ENCODE results near the gene KRT39.

KRT39 gene

DNA sequence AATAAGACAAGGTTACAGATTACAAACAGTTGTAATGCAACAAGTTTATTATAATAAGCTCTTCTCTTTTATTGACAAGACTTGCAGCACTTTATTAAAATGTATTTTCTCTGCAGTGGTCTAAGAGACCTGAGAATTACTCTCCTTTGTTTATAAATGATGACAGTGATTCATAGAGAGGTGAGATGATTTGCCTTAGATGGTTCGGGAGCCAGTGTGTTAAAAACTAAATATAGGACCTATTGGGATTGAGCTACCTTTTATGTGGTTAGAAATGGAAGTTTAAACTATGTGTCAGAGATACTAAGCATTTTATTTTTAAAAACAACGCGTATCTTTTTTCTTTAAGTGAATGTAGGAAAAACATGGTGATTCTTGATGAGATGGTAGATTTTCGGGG is 30.1 kb upstream of the KRT39 start:
- Mint-ChIP-seq H3K36me3 (ENCODE audit: low read depth) (no peaks in the 10 kb centered on the region), H3K4me1 (ENCODE audit: low read depth) (no peaks in the 10 kb centered on the region), H3K27ac (no peak overlapping the region), H3K27me3 (ENCODE audit: low read depth) (peaks cover 41% of the 10 kb centered on the region), H3K9me3 (no peaks in the 10 kb centered on the region), H3K4me3 (no peak overlapping the region)

DNA sequence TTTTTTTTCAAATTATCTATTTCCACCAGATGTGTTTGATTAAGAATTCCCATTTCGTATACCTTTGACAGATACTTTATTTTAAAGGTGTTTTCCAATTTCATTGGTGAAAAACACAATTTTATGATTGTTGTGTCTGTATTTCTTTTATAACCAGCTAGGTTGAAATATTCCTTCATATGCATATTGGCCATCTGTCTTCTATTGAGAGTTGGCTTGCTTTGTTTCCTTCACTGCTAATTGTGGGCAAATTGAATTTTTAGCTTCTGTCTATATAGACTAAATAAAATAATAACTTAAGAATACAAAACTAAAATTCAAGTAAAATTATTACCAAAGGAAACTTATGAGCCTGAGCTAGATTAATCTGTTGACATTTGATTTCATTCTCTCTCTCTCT is 28.4 kb upstream of the KRT39 start:
- Mint-ChIP-seq H3K27me3 (ENCODE audit: low read depth) (peaks cover 48% of the 10 kb centered on the region), H3K9me3 (no peaks in the 10 kb centered on the region), H3K4me3 (no peak overlapping the region), H3K36me3 (ENCODE audit: low read depth) (no peaks in the 10 kb centered on the region), H3K4me1 (ENCODE audit: low read depth) (no peaks in the 10 kb centered on the region), H3K27ac (no peak overlapping the region)

DNA sequence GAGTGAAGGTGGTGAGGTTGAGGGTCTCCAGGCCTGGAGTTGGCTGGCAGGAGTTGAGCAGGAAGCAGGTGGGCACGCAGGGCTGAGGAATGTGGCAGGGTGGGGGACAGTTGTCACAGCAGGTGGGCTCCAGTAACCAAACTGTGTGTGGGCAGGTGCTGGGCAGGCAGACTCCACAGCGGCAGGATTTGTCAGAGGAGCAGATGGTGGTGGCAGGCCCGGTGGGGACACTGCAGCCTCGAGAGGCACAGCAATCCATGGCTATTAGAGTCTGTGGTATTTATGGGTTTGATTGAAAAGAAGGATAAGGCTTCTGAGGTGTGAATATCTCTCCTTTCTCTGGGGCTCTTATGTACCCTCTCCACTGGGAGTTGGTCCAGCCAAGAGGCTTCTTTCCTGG is 27.1 kb upstream of the KRT39 start, which contains the start of gene KRTAP3-3:
Gene KRTAP3-3, minus strand, starts transcription at position 326 of the 400 bp plus-strand sequence. Its CDS starts 67 bp downstream, at position 259.
- Mint-ChIP-seq H3K27me3 (ENCODE audit: low read depth) (peaks cover 48% of the 10 kb centered on the region), H3K4me3 (no peak within 1 kb of the TSS), H3K36me3 (ENCODE audit: low read depth) (no peaks in the 10 kb centered on the region), H3K27ac (no peak within 1 kb of the TSS), H3K9me3 (no peaks in the 10 kb centered on the region), H3K4me1 (ENCODE audit: low read depth) (no peaks in the 10 kb centered on the region)

DNA sequence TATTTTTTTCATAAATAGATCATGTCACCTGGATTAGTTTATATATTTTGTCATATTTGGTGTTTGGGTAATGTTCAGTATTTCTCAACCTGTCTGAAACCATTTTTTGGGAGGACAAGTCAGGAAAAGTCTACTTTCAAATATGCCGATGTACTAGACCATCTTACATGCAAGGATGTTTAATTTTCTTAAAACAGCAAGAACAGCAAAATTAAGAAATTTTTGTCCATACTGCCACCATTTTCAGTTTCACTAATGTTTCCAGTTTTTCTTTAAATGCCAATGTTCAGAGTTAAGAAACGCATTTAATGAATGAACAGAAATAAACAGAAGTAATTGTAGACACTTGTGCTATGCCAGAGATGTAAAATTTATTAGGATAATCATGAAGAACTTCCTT is 26.3 kb upstream of the KRT39 start:
- Mint-ChIP-seq H3K27me3 (ENCODE audit: low read depth) (peaks cover 41% of the 10 kb centered on the region), H3K4me1 (ENCODE audit: low read depth) (no peaks in the 10 kb centered on the region), H3K4me3 (no peak overlapping the region), H3K9me3 (no peaks in the 10 kb centered on the region), H3K36me3 (ENCODE audit: low read depth) (no peaks in the 10 kb centered on the region), H3K27ac (no peak overlapping the region)

DNA sequence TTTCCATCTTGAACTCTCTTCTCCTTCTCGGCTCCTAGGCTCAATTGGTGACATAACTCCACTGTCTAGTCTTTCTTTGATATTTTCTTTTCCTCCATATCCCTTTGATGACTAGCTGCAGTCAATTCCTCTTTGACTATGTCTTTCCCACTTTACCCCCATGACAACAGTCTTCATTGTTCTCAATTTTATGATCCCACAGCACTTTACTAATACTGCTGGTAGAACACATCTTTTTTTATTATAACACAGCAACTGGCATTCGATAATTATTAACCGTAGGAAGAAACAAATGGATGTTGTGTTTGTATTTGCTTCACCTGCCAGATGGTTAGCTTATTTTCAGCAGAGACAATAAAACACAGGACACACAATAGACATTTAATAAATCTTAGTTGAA is 25.9 kb upstream of the KRT39 start:
- H3K4me1 Mint-ChIP-seq (ENCODE audit: low read depth): no peaks in the 10 kb centered on the region
- no peak overlapping the region for H3K27ac Mint-ChIP-seq
- H3K9me3 Mint-ChIP-seq: no peaks in the 10 kb centered on the region
- H3K36me3 Mint-ChIP-seq (ENCODE audit: low read depth): no peaks in the 10 kb centered on the region
- H3K4me3 Mint-ChIP-seq: no peak overlapping the region
- H3K27me3 Mint-ChIP-seq (ENCODE audit: low read depth): peaks cover 39% of the 10 kb centered on the region

DNA sequence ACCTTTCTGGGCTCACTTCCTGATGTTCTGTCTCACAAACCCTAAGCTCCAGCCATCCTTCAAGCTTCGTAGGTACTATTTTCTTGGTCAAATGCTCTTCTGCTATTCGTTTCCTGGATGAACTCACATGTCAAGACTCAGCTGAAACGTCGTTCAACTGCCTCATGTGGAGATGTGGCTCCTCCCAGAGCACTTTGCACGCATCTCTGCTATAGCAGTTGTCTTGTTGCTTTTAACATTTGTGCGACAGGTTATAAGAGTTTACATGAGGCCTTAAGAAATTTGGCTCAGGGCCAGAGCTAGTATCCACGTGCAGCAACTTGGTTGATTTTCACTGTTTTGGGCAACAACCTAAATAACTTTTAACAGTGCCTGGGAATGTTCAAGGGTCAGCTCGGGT is 20.2 kb upstream of the KRT39 start:
- Mint-ChIP-seq H3K27ac (no peak overlapping the region), H3K9me3 (no peaks in the 10 kb centered on the region), H3K4me1 (ENCODE audit: low read depth) (no peaks in the 10 kb centered on the region), H3K27me3 (ENCODE audit: low read depth) (peaks cover 26% of the 10 kb centered on the region), H3K4me3 (no peak overlapping the region), H3K36me3 (ENCODE audit: low read depth) (no peaks in the 10 kb centered on the region)

DNA sequence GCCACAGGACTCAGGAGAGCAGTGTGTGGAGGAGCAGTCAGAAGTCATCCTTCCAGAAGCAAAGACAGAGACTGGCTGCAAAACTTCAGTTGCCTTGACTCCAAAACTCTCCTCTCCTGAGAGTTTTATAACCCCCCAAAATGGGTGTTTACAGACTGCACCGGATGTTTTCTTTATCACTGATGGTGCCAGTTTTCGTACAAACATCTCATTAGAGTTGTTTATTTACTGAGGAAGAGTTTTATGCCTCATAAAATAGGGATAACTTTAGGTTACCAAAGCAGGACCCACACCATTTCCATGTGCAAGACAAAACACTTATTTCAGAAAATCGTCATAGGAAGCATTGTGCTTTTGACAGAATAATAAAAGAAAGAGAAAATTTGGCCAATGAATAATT is 17.5 kb upstream of the KRT39 start, which contains the start of gene KRT40:
Gene KRT40, minus strand, starts transcription at position 101 of the 400 bp plus-strand sequence. Its CDS starts 53 bp downstream, at position 48.
- Mint-ChIP-seq H3K9me3 (no peaks in the 10 kb centered on the region), H3K27ac (no peak within 1 kb of the TSS), H3K4me1 (ENCODE audit: low read depth) (no peaks in the 10 kb centered on the region), H3K27me3 (ENCODE audit: low read depth) (peaks cover 18% of the 10 kb centered on the region), H3K36me3 (ENCODE audit: low read depth) (no peaks in the 10 kb centered on the region), H3K4me3 (no peak within 1 kb of the TSS)

DNA sequence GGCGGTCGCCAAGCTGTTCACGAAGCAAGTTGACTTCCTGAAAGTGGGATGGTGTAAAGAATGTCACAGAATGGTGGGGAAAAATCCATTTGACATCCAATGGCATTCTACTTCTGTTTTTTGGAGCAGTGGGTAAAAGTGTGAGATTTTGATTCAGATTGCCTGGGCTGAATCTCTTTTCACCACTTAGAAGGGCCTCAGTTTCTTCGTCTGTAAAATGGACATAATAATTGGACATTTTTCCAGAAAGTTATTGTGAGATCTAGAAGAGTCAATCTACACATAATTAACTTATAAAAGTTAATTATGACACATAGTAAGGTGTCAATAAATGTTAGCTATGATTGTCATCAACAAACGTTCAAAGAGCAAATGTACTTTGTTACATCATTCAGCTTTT is 14.4 kb upstream of the KRT39 start:
- peaks cover 10% of the 10 kb centered on the region for H3K27me3 Mint-ChIP-seq (ENCODE audit: low read depth)
- H3K9me3 Mint-ChIP-seq: no peaks in the 10 kb centered on the region
- H3K4me1 Mint-ChIP-seq (ENCODE audit: low read depth): no peaks in the 10 kb centered on the region
- H3K36me3 Mint-ChIP-seq (ENCODE audit: low read depth): no peaks in the 10 kb centered on the region
- H3K27ac Mint-ChIP-seq: no peak overlapping the region
- no peak overlapping the region for H3K4me3 Mint-ChIP-seq

DNA sequence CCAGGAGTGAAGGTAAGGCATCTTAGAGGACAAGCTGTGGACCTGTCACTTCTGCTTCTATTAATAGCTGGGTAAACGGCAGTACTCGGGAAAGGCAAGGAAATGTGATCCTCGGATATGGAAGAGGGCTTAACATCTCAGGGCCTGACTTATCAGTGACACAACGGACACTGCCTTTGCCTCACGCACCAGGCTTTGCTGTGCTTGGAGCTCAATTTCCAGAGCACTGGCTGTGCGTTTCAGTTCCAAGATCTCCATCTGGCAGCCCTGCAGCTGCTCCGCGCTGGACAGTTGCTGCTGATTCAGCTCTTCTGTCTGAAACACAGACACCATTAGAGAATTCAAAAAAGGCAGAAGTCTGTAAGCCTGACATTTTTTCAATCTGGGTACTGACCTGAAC is 13.8 kb upstream of the KRT39 start:
- Mint-ChIP-seq H3K4me1 (ENCODE audit: low read depth) (no peaks in the 10 kb centered on the region), H3K9me3 (no peaks in the 10 kb centered on the region), H3K27ac (no peak overlapping the region), H3K4me3 (no peak overlapping the region), H3K36me3 (ENCODE audit: low read depth) (no peaks in the 10 kb centered on the region), H3K27me3 (ENCODE audit: low read depth) (peaks cover 8% of the 10 kb centered on the region)

DNA sequence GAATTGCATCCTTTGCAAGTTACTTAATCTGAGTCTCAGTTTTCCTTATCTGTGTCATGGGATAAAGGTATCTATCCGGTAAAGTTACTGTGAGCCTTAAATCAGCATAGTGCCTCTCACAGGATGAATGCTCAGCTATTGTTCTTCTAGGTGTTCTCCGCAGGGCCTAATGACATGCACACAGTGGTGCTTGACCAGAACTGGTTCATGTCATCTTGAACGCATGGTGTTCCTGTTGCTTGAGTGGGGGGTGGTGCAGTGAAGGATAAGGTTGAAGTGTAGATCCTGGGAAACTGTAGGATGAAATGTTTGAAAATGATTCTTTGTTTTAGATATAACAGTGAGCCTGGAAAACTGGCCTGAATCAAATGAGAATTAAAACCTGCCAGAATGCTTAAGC is 13.4 kb upstream of the KRT39 start:
- Mint-ChIP-seq H3K9me3 (no peaks in the 10 kb centered on the region), H3K27me3 (ENCODE audit: low read depth) (peaks cover 12% of the 10 kb centered on the region), H3K4me1 (ENCODE audit: low read depth) (no peaks in the 10 kb centered on the region), H3K4me3 (no peak overlapping the region), H3K27ac (no peak overlapping the region), H3K36me3 (ENCODE audit: low read depth) (no peaks in the 10 kb centered on the region)

DNA sequence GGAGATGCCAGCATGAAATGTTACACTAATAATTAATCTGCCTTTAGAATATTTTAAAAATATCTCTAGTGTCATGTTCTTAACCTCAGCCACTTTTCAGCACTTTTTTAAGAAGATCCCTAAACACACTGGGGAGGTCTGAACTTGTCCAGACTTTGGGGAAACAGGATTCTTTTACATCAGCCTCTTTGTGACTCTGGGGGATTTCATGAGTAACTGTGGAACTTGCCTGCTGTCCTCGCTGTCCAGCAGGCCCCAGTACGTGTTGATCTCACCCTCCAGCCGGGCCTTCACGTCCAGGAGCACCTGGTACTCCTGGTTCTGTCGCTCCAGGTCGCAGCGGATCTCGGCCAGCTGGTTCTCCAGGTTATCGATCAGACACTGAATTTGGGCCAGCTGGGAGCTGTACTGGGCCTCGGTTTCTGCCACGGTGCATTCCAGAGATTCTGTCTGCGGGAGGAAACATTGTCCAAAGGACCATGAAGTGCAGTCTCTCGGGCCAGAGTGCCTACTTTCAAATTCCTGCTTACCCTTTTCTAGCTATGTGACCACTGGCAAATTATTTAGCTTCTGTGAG is 11.9 kb upstream of the KRT39 start:
- Mint-ChIP-seq H3K36me3 (ENCODE audit: low read depth) (no peaks in the 10 kb centered on the region), H3K27me3 (ENCODE audit: low read depth) (peaks cover 12% of the 10 kb centered on the region), H3K9me3 (no peaks in the 10 kb centered on the region)

DNA sequence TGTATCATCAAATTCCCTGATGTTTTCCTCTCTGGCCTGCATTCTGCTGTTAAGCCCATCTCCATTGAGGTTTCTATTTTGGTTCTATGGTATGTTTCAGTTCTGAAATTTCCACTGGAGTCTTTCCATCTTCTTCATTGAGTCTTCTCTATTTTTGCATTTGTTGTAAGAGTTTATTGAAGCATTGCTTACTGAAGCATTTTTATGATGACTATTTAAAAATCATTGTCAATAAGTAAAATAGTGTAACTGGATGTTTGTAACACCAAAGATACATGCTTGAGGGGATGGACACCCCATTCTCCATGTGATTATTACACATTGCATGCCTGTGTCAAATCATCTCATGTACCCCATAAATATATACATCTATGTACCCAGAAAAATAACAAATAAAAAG is 8.8 kb upstream of the KRT39 start:
- Mint-ChIP-seq H3K27me3 (ENCODE audit: low read depth) (peaks cover 25% of the 10 kb centered on the region), H3K27ac (no peak overlapping the region), H3K4me1 (ENCODE audit: low read depth) (no peaks in the 10 kb centered on the region), H3K4me3 (no peak overlapping the region), H3K36me3 (ENCODE audit: low read depth) (no peaks in the 10 kb centered on the region), H3K9me3 (no peaks in the 10 kb centered on the region)

More for the DNA sequence above, 11.9 kb upstream of the KRT39 start:
- Mint-ChIP-seq H3K27ac (no peak overlapping the region), H3K4me3 (no peak overlapping the region), H3K4me1 (ENCODE audit: low read depth) (no peaks in the 10 kb centered on the region)

DNA sequence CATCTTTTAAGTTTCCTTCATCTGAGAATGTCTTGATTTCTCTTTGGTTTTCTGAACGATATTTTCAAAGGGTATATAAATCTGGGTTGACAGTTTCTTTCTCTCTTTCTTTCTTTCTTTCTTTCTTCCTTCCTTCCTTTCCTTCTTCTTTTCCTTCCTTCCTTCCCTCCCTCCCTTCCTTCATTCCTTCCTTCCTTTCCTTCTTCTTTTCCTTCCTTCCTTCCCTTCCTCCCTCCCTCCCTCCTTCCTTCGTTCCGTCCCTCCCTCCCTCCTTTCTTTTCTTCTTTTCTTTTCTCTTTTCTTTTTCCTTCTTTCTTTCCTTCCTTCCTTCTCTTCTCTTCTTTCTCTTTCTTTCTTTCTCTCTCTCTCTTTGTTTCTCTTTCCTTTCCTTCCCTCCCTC is 7.6 kb upstream of the KRT39 start:
- no peaks in the 10 kb centered on the region for H3K36me3 Mint-ChIP-seq (ENCODE audit: low read depth)
- peaks cover 25% of the 10 kb centered on the region for H3K27me3 Mint-ChIP-seq (ENCODE audit: low read depth)
- H3K27ac Mint-ChIP-seq: no peak overlapping the region
- no peaks in the 10 kb centered on the region for H3K4me1 Mint-ChIP-seq (ENCODE audit: low read depth)
- H3K4me3 Mint-ChIP-seq: no peak overlapping the region
- no peaks in the 10 kb centered on the region for H3K9me3 Mint-ChIP-seq

DNA sequence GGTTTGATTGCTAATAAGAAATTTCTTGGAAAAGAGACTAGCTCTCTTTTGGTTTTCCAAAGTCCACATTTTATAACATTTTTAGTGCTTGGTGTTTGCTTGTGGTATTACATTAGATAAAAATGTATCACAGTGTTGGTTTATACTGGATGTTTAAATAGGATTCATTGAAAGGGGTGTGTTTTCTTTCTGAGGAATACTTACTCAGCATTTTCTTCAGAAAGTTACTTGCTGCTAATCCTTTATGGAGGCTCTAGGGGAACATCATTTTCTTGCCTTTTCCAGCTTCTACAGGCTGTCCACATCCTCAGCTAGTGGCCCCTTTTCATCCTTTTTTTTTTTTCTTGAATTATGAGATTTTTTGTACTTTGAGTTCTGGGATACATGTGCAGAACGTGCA is 834 bp upstream of the KRT39 start:
- Mint-ChIP-seq H3K27ac (no peak overlapping the region), H3K27me3 (ENCODE audit: low read depth) (peaks cover 7% of the 10 kb centered on the region), H3K4me3 (no peak overlapping the region), H3K9me3 (no peaks in the 10 kb centered on the region), H3K4me1 (ENCODE audit: low read depth) (no peaks in the 10 kb centered on the region), H3K36me3 (ENCODE audit: low read depth) (no peaks in the 10 kb centered on the region)

DNA sequence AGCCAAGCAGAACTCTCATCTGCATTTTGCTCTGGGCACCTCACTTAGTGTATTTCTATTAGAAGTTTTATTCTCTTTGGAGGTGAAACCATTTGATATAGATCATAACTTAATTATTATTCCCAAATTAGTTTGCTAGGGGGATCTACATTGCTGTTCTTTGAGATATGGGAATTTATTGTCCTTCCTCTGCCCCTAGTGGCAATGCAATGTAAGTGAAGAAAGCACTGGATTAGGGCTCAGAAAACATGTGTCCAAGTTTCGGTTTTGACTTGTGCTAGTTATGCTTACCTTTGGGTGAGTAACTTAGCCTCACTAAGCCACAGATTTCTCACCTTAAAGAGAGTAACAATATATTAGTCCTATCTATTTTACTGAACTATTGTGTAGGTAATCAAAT is 2.9 kb downstream of the KRT39 start:
- H3K4me1 Mint-ChIP-seq (ENCODE audit: low read depth): no peaks in the 10 kb centered on the region
- H3K27me3 Mint-ChIP-seq (ENCODE audit: low read depth): peaks cover 4% of the 10 kb centered on the region
- H3K27ac Mint-ChIP-seq: no peak overlapping the region
- no peaks in the 10 kb centered on the region for H3K36me3 Mint-ChIP-seq (ENCODE audit: low read depth)
- H3K9me3 Mint-ChIP-seq: no peaks in the 10 kb centered on the region
- no peak overlapping the region for H3K4me3 Mint-ChIP-seq

DNA sequence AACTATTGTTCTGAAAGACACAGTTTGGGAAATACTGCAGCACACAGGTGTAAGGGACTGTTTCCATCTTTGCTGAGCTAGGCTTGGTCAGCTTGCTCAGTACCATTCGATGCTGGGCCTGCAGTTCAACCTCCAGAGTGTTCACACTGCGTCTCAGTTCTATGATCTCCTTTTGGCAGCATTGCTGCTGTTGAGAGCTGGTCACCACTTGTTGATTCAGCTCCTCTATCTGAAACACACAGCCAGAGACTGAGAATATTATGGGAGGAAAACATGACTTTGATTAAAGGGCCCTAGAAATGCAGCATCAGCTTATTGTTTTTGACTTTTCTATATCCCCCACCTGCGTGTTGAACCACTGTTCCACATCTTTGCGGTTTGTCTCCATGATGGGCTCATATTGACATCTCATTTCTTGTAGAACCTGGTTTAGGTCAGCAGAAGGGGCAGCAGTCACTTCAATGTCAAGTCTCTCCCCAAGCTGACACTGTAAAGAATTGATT is 4.6 kb downstream of the KRT39 start:
- H3K4me3 Mint-ChIP-seq: no peak overlapping the region
- no peaks in the 10 kb centered on the region for H3K9me3 Mint-ChIP-seq
- no peak overlapping the region for H3K27ac Mint-ChIP-seq
- no peaks in the 10 kb centered on the region for H3K36me3 Mint-ChIP-seq (ENCODE audit: low read depth)
- H3K4me1 Mint-ChIP-seq (ENCODE audit: low read depth): no peaks in the 10 kb centered on the region
- H3K27me3 Mint-ChIP-seq (ENCODE audit: low read depth): peaks cover 9% of the 10 kb centered on the region
